ENCODE data around the gene BASP1.
"Not testable (repeated sequence)": the region's sequence is repeated elsewhere in the genome, so short reads cannot be mapped to it uniquely, and the experiment has no call there.

Gene BASP1

GRCh38 chr5:17257705-17258273, 40.4 kb downstream of the BASP1 start:
- TF ChIP-seq CTCF (conservative IDR thresholded peaks at IDR 0.05) (no peak), ZFX (IDR thresholded peaks at IDR 0.05) (no peak)
- H3K27ac ChIP-seq = no peak overlapping the region

- no peak overlapping the region for H3K27ac ChIP-seq
These were observed 41.0 kb downstream of the BASP1 start for GRCh38 chr5:17258431-17258830.

GRCh38 chr5:17259012-17259411, 41.6 kb downstream of the BASP1 start:
- not testable (repeated sequence) for H3K27ac ChIP-seq

More at GRCh38 chr5:17258431-17258830, 41.0 kb downstream of the BASP1 start:
- TF ChIP-seq ZFX (IDR thresholded peaks at IDR 0.05) = no peak
- TF ChIP-seq CTCF (conservative IDR thresholded peaks at IDR 0.05) = no peak

- no peak overlapping the region for H3K27ac ChIP-seq
- TF ChIP-seq CTCF (conservative IDR thresholded peaks at IDR 0.05) (no peak), ZFX (IDR thresholded peaks at IDR 0.05) (no peak)
These were observed 42.3 kb downstream of the BASP1 start for GRCh38 chr5:17259630-17260257.

GRCh38 chr5:17260549-17260948, 43.1 kb downstream of the BASP1 start:
- no peak for TF ChIP-seq CTCF (conservative IDR thresholded peaks at IDR 0.05)
- TF ChIP-seq ZFX (IDR thresholded peaks at IDR 0.05) = no peak
- no peak overlapping the region for H3K27ac ChIP-seq

- no peak overlapping the region for H3K27ac ChIP-seq
- no peak for TF ChIP-seq CTCF (conservative IDR thresholded peaks at IDR 0.05)
- no peak for TF ChIP-seq ZFX (IDR thresholded peaks at IDR 0.05)
These were observed 43.6 kb downstream of the BASP1 start for GRCh38 chr5:17261075-17261474.

- TF ChIP-seq ZFX (IDR thresholded peaks at IDR 0.05) (no peak), CTCF (conservative IDR thresholded peaks at IDR 0.05) (no peak)
These were observed 47.6 kb downstream of the BASP1 start for GRCh38 chr5:17265041-17265440.

GRCh38 chr5:17267106-17267505, 49.7 kb downstream of the BASP1 start:
- TF ChIP-seq CTCF (conservative IDR thresholded peaks at IDR 0.05) (no peak), ZFX (IDR thresholded peaks at IDR 0.05) (no peak)
- H3K27ac ChIP-seq = no peak overlapping the region

More at GRCh38 chr5:17265041-17265440, 47.6 kb downstream of the BASP1 start:
- no peak overlapping the region for H3K27ac ChIP-seq

Data from C4-2B (cell line).